Measurements from ENCODE around the gene RARRES2.

The RARRES2 gene

GRCh38 chr7:150361402-150361801, 20.0 kb upstream of the RARRES2 start:
- DNase-seq, result no peak

- no peak for DNase-seq
Observed at GRCh38 chr7:150360363-150361058, 19.1 kb upstream of the RARRES2 start.

GRCh38 chr7:150359622-150360362, 18.4 kb upstream of the RARRES2 start:
- DNase-seq, result no peak

- DNase-seq, result no peak
Observed at GRCh38 chr7:150358988-150359621, 17.7 kb upstream of the RARRES2 start.

- no peak for DNase-seq
Observed at GRCh38 chr7:150358433-150358832, 17.0 kb upstream of the RARRES2 start.

- DNase-seq, result peak; percentile 28 to 68
Observed at GRCh38 chr7:150357771-150358427, 16.5 kb upstream of the RARRES2 start.

- DNase-seq, result peak; percentile 14 to 45
Observed at GRCh38 chr7:150357270-150357669, 15.8 kb upstream of the RARRES2 start.

- peak; percentile 24 to 45 for DNase-seq
Observed at GRCh38 chr7:150356265-150356897, 15.0 kb upstream of the RARRES2 start.

- no peak for DNase-seq
Observed at GRCh38 chr7:150355666-150356059, 14.2 kb upstream of the RARRES2 start.

- peak; percentile 16 to 30 for DNase-seq
Observed at GRCh38 chr7:150351587-150352194, 10.3 kb upstream of the RARRES2 start.

GRCh38 chr7:150346922-150347321, 5.5 kb upstream of the RARRES2 start:
- no peak for DNase-seq

- no peak for DNase-seq
Observed at GRCh38 chr7:150345012-150345411, 3.6 kb upstream of the RARRES2 start.

- no peak for DNase-seq
Observed at GRCh38 chr7:150344299-150344698, 2.9 kb upstream of the RARRES2 start.

- no peak for DNase-seq
Observed at GRCh38 chr7:150343225-150343624, 1.8 kb upstream of the RARRES2 start.

GRCh38 chr7:150342121-150342408, 636 bp upstream of the RARRES2 start:
- no peak for DNase-seq

GRCh38 chr7:150340875-150341262, 560 bp downstream of the RARRES2 start:
- DNase-seq, result no peak

- DNase-seq, result peak in 1 of 2 donors; percentile 20
Observed at GRCh38 chr7:150340024-150340749, 1.2 kb downstream of the RARRES2 start.

GRCh38 chr7:150339409-150339809, 2.0 kb downstream of the RARRES2 start:
- DNase-seq, result peak in 1 of 2 donors; percentile 10

- DNase-seq, result no peak
Observed at GRCh38 chr7:150338166-150338829, 3.1 kb downstream of the RARRES2 start.

GRCh38 chr7:150337659-150338081, 3.8 kb downstream of the RARRES2 start:
- DNase-seq, result no peak

- DNase-seq, result no peak
Observed at GRCh38 chr7:150337179-150337578, 4.2 kb downstream of the RARRES2 start.
